SH-SY5Y (cell line): ENCODE measurements around the gene MRPS2.
"Not testable (repeated sequence)": the region's sequence is repeated elsewhere in the genome, so short reads cannot be mapped to it uniquely, and the experiment has no call there.

Source experiments
- GATA2 ChIP-seq: IDR thresholded peaks from 2 replicates; pipeline ENCODE4 v1.6.1; 2011; ENCODE audit warnings: mild to moderate bottlenecking, low read depth, low read length
- GATA3 ChIP-seq: IDR thresholded peaks from 2 replicates; pipeline ENCODE4 v1.6.1; 2011; ENCODE audit warnings: low read depth, mild to moderate bottlenecking, low read length, moderate library complexity

Gene MRPS2

GRCh38 chr9:135523521-135524129, 23.1 kb downstream of the MRPS2 start:
- TF ChIP-seq GATA2 (no peak), GATA3 (no peak)

- TF ChIP-seq GATA2: no peak
- TF ChIP-seq GATA3: no peak
These were observed 23.8 kb downstream of the MRPS2 start for GRCh38 chr9:135524130-135524861.

GRCh38 chr9:135525241-135526088, 25.0 kb downstream of the MRPS2 start:
- TF ChIP-seq GATA3 (no peak), GATA2 (no peak)

DNA sequence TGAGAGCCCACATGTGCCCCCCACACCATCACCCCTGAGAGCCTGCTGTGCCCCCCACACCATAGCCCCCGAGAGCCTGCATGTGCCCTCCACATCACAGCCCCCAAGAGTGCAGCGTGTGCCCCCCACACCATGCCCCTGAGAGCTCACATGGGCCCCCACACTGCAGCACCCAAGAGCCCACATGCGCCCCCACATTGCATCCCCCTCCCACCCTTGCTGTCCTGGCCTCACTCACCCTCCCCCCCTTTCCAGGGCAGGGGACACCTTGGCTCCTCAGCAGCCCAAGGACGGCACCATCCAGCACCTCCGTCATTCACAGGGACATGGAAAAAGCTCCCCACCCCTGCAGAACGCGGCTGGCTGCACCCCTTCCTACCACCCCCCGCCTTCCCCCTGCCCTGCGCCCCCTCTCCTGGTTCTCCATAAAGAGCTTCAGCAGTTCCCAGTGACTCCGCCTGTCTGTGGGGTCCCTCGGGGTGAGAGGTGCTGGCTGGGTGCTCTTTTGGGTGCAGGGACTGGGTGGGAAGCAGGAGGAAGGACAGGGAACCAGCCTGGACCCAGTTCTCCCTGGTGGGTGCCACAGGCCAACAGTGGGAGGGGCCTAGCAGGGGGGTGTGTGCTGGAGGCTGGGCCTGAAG, 25.7 kb downstream of the MRPS2 start:
- TF ChIP-seq GATA2 (no peak), GATA3 (no peak)

DNA sequence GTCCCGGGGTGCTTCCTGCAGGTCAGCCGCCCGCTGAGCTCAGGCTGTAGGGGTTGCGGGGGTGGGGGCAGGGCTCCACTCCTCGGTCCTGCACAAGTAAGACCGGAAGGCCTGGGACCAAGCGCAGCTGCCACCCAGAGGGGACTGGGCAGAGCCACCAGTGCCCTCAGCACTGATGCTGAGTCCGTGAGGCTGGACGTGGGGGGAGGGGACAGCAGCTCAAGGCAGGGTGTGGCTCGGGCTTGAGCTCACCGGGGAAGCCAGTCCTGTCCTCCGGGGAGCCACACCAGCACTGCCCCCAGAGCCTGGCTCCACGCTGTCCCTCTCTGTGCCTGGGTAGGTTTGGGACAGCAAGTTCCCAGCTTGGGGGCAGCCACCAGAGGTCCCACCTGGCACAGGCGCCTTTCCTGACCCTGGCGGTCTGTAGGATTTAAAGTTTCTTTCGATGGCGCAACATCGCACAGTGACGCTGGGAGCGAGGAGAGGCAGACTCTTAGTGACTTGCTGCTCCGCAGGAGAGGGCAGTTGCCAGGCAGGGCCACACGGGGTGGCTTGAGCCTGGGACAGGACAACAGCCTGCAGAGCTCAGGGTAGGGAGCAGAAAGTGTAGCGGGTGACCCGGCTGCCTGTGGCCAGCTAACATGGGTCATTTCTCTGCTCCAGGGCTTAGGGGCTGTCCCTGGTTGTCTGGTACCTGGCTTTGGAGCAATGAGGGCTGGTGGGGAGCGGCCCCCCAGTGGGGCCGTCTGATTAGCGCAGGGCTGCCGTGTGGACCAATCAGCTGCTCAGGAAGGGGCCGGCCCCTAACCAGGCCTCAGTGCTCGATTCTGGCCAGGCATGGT, 26.5 kb downstream of the MRPS2 start:
- no peak for TF ChIP-seq GATA2
- TF ChIP-seq GATA3: no peak

GRCh38 chr9:135530146-135530545, 29.7 kb downstream of the MRPS2 start:
- TF ChIP-seq GATA2: no peak
- TF ChIP-seq GATA3: no peak

DNA sequence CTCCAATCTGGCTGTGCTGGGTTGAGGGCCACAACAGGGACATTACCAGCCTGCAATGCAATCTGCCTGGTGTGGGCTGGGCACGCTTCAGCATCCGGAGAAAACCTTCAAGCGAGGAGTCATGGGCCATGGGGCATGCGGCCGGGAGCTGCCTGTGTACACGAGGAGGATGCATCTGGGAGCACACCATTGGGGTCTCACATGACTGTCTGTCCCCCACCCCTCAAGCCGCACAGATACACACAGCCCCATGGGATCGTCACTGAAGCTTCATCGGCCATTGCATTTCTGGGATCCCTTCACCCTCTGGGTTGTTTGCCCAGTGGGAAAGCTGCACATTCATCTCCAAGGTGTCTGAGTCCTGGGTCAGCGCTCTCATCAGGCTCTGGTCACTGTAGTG, 30.6 kb downstream of the MRPS2 start:
- no peak for TF ChIP-seq GATA2
- no peak for TF ChIP-seq GATA3

- TF ChIP-seq GATA3: no peak
- no peak for TF ChIP-seq GATA2
These were observed 32.6 kb downstream of the MRPS2 start for GRCh38 chr9:135533113-135533512.

DNA sequence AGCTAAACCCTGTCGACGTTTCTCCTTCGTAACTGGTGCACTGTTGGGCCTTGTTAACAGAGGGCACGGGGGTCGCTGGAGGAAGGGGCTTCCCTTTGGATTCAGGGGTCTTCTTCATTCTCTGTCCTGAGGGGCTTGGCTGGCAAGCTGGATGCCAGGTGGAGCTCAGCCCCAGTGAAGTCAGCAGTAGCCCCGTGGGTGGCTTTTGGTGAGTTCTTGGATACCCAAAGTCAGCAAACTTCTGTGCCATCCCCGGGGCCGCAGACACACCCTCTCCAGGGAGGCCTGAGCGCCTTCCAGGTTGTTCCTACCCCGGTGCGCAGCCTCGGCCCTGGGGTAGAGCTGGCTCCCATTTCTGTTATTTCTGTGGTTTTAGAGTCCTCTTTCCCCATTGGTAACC, 33.2 kb downstream of the MRPS2 start:
- no peak for TF ChIP-seq GATA3
- TF ChIP-seq GATA2: no peak

- TF ChIP-seq GATA2: no peak
- no peak for TF ChIP-seq GATA3
These were observed 35.7 kb downstream of the MRPS2 start for GRCh38 chr9:135536216-135536615.

DNA sequence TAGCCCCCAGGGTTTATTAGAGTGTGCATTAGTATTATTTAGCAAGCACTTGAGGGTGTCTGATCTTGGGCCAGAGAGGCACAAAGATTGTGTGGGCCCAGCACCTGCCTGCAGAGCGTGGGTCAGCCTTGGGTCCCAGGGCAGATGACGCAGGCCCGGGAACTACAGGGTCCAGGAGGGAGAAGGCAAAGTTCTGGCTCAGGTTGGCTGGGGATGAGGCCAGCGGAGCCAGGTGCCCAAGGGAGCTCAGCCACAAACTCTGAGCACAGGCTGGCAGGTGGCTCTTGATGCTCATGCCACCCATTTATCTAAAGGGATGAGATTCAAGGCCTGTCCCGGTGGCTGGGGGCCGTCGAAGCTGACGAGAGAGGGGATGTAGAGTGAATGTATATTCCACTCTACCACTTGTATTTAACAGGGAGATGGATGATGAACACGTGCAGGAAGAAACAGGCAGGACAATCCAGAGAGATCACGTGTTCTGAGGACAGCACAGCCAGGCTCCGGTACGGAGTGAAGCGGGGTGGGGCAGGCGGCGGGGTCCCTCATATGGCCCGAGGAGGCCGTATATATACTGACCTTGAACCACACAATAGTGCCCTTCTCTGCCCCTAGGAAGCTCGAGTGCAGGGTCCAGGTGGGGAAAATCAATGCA, 44.6 kb downstream of the MRPS2 start:
- TF ChIP-seq GATA2: no peak
- TF ChIP-seq GATA3: no peak

DNA sequence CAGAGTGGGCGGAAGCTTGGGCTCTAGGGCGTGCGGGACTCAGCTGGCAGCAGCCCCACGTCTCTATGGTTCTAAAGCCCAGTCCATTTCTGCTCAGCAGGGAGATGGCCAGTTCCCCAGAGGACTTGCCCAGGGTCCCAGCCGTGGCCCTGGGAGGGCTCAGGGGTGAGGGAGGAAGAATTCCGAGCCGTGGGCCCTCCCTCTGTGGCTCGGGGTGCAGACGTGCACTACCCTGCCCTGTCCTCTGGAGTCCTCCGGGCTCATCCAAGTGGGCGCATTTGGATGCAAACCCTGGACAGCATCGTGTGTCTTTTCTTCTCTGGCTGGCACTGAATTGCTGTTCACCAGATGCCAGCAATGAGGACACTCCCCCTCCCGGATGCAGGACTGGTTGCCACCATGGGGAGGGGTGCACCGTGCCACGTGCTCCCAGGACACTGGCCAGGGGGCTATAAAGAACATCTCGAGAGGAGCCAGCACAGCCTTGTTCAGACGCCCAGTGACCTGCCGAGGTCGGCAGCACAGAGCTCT, 45.2 kb downstream of the MRPS2 start, which contains the start of gene OBP2A:
TSS of gene OBP2A (plus strand) at position 481 of the 531 bp plus-strand sequence. CDS start 55 bp downstream, outside the sequence.
- not testable (repeated sequence) for TF ChIP-seq GATA2, GATA3
